ENCODE data around the gene PSMB11. TPM values are rescaled to one million over a fixed set of nuclear protein-coding genes. Genes with fewer than 3 reads are reported as not detected.
"Not testable (repeated sequence)": the region's sequence is repeated elsewhere in the genome, so short reads cannot be mapped to it uniquely, and the experiment has no call there.

The PSMB11 gene
- total RNA-seq, 6 donors from 2014 or later: not detected

- Histone ChIP-seq H3K4me1 (peaks cover 10 to 14% (median 11%) of the 10 kb centered on the region in 4 donors), H3K36me3 (peaks cover 0 to 12% (median 2%) of the 10 kb centered on the region in 4 donors), H3K9me3 (no peaks in the 10 kb centered on the region), H3K27ac (no peak overlapping the region), H3K4me3 (no peak overlapping the region), H3K27me3 (no peaks in the 10 kb centered on the region)
- WGBS, 2 donors: 95 to 98% methylated on average over 3 of the region's 3 CpGs
- TF ChIP-seq POLR2AphosphoS5 (IDR thresholded peaks at IDR 0.05) (no peak), CTCF (IDR thresholded peaks at IDR 0.05) (no peak), POLR2A (IDR thresholded peaks at IDR 0.05) (no peak), EP300 (IDR thresholded peaks at IDR 0.05) (no peak)
- no peak for DNase-seq
- ATAC-seq (ENCODE audit: low FRiP score in 2 of 2): no peak
These were observed 39.4 kb upstream of the PSMB11 start for GRCh38 chr14:23002592-23002991.

- ATAC-seq (ENCODE audit: low FRiP score in 2 of 2); DNase-seq; H3K4me3 ChIP-seq; H3K9me3 ChIP-seq; H3K27ac ChIP-seq; H3K27me3 ChIP-seq; H3K36me3 ChIP-seq: not testable (repeated sequence)
- 95% methylated on average over 4 of the region's 4 CpGs for WGBS, 2 donors
- H3K4me1 ChIP-seq: peaks cover 13 to 24% (median 16%) of the 10 kb centered on the region in 4 donors
These were observed 37.7 kb upstream of the PSMB11 start for GRCh38 chr14:23004274-23004673.

GRCh38 chr14:23005451-23006187 lies 36.4 kb upstream of the PSMB11 start:
- peak overlapping the region; percentile 88 to 96 (median 94) for H3K27ac ChIP-seq
- H3K4me3 ChIP-seq: peak overlapping the region in 1 of 4 donors; percentile 72
- no peak for TF ChIP-seq CTCF (IDR thresholded peaks at IDR 0.05)
- TF ChIP-seq POLR2AphosphoS5 (IDR thresholded peaks at IDR 0.05): no peak
- TF ChIP-seq POLR2A (IDR thresholded peaks at IDR 0.05): no peak
- no peak for TF ChIP-seq EP300 (IDR thresholded peaks at IDR 0.05)
- H3K4me1 ChIP-seq: peaks cover 13 to 32% (median 16%) of the 10 kb centered on the region in 4 donors
- H3K9me3 ChIP-seq: no peaks in the 10 kb centered on the region
- ATAC-seq (ENCODE audit: low FRiP score in 2 of 2): no peak
- H3K27me3 ChIP-seq: no peaks in the 10 kb centered on the region
- 72 to 74% methylated on average over 3 of the region's 3 CpGs for WGBS, 2 donors
- H3K36me3 ChIP-seq: no peaks in the 10 kb centered on the region
- DNase-seq: no peak

- H3K27ac ChIP-seq: peak overlapping the region; percentile 88 to 96 (median 94)
These were observed 35.9 kb upstream of the PSMB11 start for GRCh38 chr14:23006188-23006534.

More at GRCh38 chr14:23006188-23006534, 35.9 kb upstream of the PSMB11 start:
- Histone ChIP-seq H3K4me3 (peak overlapping the region; percentile 52 to 72 (median 64)), H3K9me3 (no peaks in the 10 kb centered on the region), H3K4me1 (peaks cover 13 to 33% (median 16%) of the 10 kb centered on the region in 4 donors), H3K27me3 (no peaks in the 10 kb centered on the region), H3K36me3 (no peaks in the 10 kb centered on the region)
- 39 to 42% methylated on average over 5 of the region's 5 CpGs for whole genome bisulfite sequencing, 2 donors
- DNase-seq (no peak), ATAC-seq (ENCODE audit: low FRiP score in 2 of 2) (no peak)
- TF ChIP-seq POLR2A (IDR thresholded peaks at IDR 0.05) (no peak), POLR2AphosphoS5 (IDR thresholded peaks at IDR 0.05) (no peak), CTCF (IDR thresholded peaks at IDR 0.05) (no peak), EP300 (IDR thresholded peaks at IDR 0.05) (no peak)
